Measurements from ENCODE around the gene PCBP3.

- TF ChIP-seq CTCF (IDR thresholded peaks at IDR 0.05 in 2 of 3, conservative IDR thresholded peaks at IDR 0.05 in 1 of 3; ENCODE audit: control insufficient read depth in 2 of 3, extremely low read depth in 1 of 3, insufficient read depth in 1 of 3, low read depth in 3 of 3, low read length in 3 of 3) = no peak
- no peak for TF ChIP-seq TAF1 (IDR thresholded peaks at IDR 0.05; ENCODE audit: borderline replicate concordance, low read depth, low read length)
- no peak for TF ChIP-seq RBBP5 (conservative IDR thresholded peaks at IDR 0.05)
- no peak for TF ChIP-seq RFX5 (IDR thresholded peaks at IDR 0.05; ENCODE audit: low read depth, low read length)
- TF ChIP-seq YY1 (IDR thresholded peaks at IDR 0.05; ENCODE audit: low read depth, low read length) = no peak
- no peak for TF ChIP-seq POLR2A (IDR thresholded peaks at IDR 0.05; ENCODE audit: low read depth, low read length)
- no peak for TF ChIP-seq CUX1 (IDR thresholded peaks at IDR 0.05; ENCODE audit: insufficient replicate concordance, low read depth, low read length)
Observed at GRCh38 chr21:45737485-45738166, 94.1 kb downstream of the PCBP3 start.

Measured in GM12878 (cell line).